Natural killer cell (primary cell): ENCODE data around the gene CHORDC1. TPM values are rescaled to one million over a fixed set of nuclear protein-coding genes. Genes with fewer than 3 reads are reported as not detected.
"Not testable (repeated sequence)": the region's sequence is repeated elsewhere in the genome, so short reads cannot be mapped to it uniquely, and the experiment has no call there.

Source experiments
- ATAC-seq, 3 donors: fragments of 150-1000 bp in 2 of 3; fragments of 200-7000 bp in 1 of 3; cut with Tn5 transposase; 1 replicate in 1 of 3; 2 replicates in 2 of 3; pipeline ENCODE4 v1.10.0; 2021; ENCODE audit warnings: mild to moderate bottlenecking in 2 of 3, moderate library complexity in 2 of 3
- DNase-seq, 2 donors: peaks; one replicate each; pipeline versions ENCODE4 v3.0.0 to v3.0.0-alpha.2; 2013 to 2021; ENCODE audit warnings: mixed read lengths in 1 of 2
- H3K27ac ChIP-seq: one replicate; pipeline ENCODE4 v1.5.1; 2013; ENCODE audit warnings: mild to moderate bottlenecking, low read length
- H3K27me3 ChIP-seq: one replicate; pipeline ENCODE4 v1.6.1; 2013; ENCODE audit warnings: low read length; ENCODE audit not compliant: control insufficient read depth, insufficient read depth
- H3K36me3 ChIP-seq: one replicate; pipeline ENCODE4 v1.6.1; 2013; ENCODE audit warnings: low read length; ENCODE audit not compliant: control insufficient read depth, insufficient read depth
- H3K4me1 ChIP-seq: one replicate; pipeline ENCODE4 v1.6.1; 2013; ENCODE audit warnings: low read length; ENCODE audit not compliant: control insufficient read depth, insufficient read depth
- H3K4me3 ChIP-seq: one replicate; pipeline ENCODE4 v1.5.1; 2013; ENCODE audit warnings: low read length
- H3K9me3 ChIP-seq: one replicate; pipeline ENCODE4 v1.6.1; 2013; ENCODE audit warnings: low read length; ENCODE audit not compliant: control insufficient read depth, insufficient read depth
- H3K27ac Mint-ChIP-seq, 2 donors: one replicate each; pipeline ENCODE4 v1.8.0; 2022; ENCODE audit warnings: mild to moderate bottlenecking in 2 of 2, mixed read lengths in 2 of 2, moderate library complexity in 1 of 2
- H3K27me3 Mint-ChIP-seq, 2 donors: one replicate each; pipeline ENCODE4 v1.8.0; 2022; ENCODE audit warnings: low read depth in 2 of 2, mixed read lengths in 2 of 2
- H3K36me3 Mint-ChIP-seq: one replicate; pipeline ENCODE4 v1.8.0; 2022; ENCODE audit warnings: mixed read lengths
- H3K4me1 Mint-ChIP-seq, 2 donors: one replicate each; pipeline ENCODE4 v1.8.0; 2022; ENCODE audit warnings: mixed read lengths in 2 of 2
- H3K4me3 Mint-ChIP-seq: one replicate; pipeline ENCODE4 v1.8.0; 2022; ENCODE audit warnings: mild to moderate bottlenecking, moderate library complexity, mixed read lengths
- H3K9me3 Mint-ChIP-seq, 2 donors: one replicate each; pipeline ENCODE4 v1.8.0; 2022; ENCODE audit warnings: mixed read lengths in 2 of 2
- CTCF ChIP-seq: fragments of 200-600 bp; IDR thresholded peaks from one replicate; pipeline ENCODE4 v1.8.0; 2022; ENCODE audit warnings: antibody characterized with exemption
- WGBS: methylation state at CpG from one replicate; pipeline ENCODE4 v1.1.7; 2013; ENCODE audit warnings: missing lambda C conversion rate; ENCODE audit not compliant: insufficient coverage; 5-methylcytosine and 5-hydroxymethylcytosine counted together
- intact Hi-C: fragments of 100-400 bp; cut with micrococcal nuclease; formaldehyde crosslinking; loops from one replicate; pipeline ENCODE4 v1.14.2; 2022
- total RNA-seq, 4 donors: library from RNA; stranded (reverse); fragments of 120-200 nt in 1 of 4; gene quantifications; one replicate each; pipeline versions ENCODE4 v1.2.3 to v1.2.4, GENCODE V29; 2013 to 2022

Gene CHORDC1
- total RNA-seq, 3 donors from 2014 or later (not counting 1 experiment from before 2014, with no cell fraction given) = 77.2 to 105 (median 82.5) TPM

GRCh38 chr11:90168571-90168970 is 54.3 kb downstream of the CHORDC1 start:
- no peak overlapping the region for H3K4me3 ChIP-seq
- H3K9me3 Mint-ChIP-seq = peaks cover 0 to 3% of the 10 kb centered on the region in 2 donors
- H3K4me3 Mint-ChIP-seq = no peak overlapping the region
- WGBS = no CpG with 5 or more reads among the region's 3 CpGs
- peaks cover 3 to 7% of the 10 kb centered on the region in 2 donors for H3K27me3 Mint-ChIP-seq
- H3K36me3 ChIP-seq = no peaks in the 10 kb centered on the region
- no peaks in the 10 kb centered on the region for H3K36me3 Mint-ChIP-seq
- H3K9me3 ChIP-seq = no peaks in the 10 kb centered on the region
- ATAC-seq = no peak
- no peak for TF ChIP-seq CTCF
- no peak overlapping the region for H3K27ac Mint-ChIP-seq
- DNase-seq = no peak
- no peaks in the 10 kb centered on the region for H3K4me1 Mint-ChIP-seq
- H3K4me1 ChIP-seq = no peaks in the 10 kb centered on the region
- intact Hi-C loops = no loop called here
- no peak overlapping the region for H3K27ac ChIP-seq
- no peaks in the 10 kb centered on the region for H3K27me3 ChIP-seq

- H3K9me3 Mint-ChIP-seq, H3K4me3 Mint-ChIP-seq, H3K4me1 ChIP-seq, H3K36me3 ChIP-seq, H3K27me3 ChIP-seq, ATAC-seq, H3K27ac Mint-ChIP-seq, H3K27me3 Mint-ChIP-seq, H3K4me1 Mint-ChIP-seq, H3K27ac ChIP-seq, H3K36me3 Mint-ChIP-seq, intact Hi-C loops, H3K9me3 ChIP-seq, DNase-seq, H3K4me3 ChIP-seq: not testable (repeated sequence)
- 85% methylated on average over 8 of the region's 8 CpGs for WGBS
These were observed 55.1 kb downstream of the CHORDC1 start for GRCh38 chr11:90167704-90168103.

GRCh38 chr11:90166982-90167573 is 55.8 kb downstream of the CHORDC1 start:
- intact Hi-C loops, DNase-seq: not testable (repeated sequence)

More at GRCh38 chr11:90166982-90167573, 55.8 kb downstream of the CHORDC1 start:
- H3K4me3 ChIP-seq, H3K9me3 ChIP-seq, H3K36me3 ChIP-seq, H3K27ac Mint-ChIP-seq, H3K4me1 ChIP-seq, H3K27me3 ChIP-seq, ATAC-seq, H3K4me1 Mint-ChIP-seq, H3K36me3 Mint-ChIP-seq, H3K27ac ChIP-seq, H3K9me3 Mint-ChIP-seq, H3K27me3 Mint-ChIP-seq, H3K4me3 Mint-ChIP-seq: not testable (repeated sequence)
- 96% methylated on average over 49 of the region's 49 CpGs for WGBS

Other genes starting within 250 kb of the CHORDC1 start
- not detected for gene TRIM49C, start 191.9 kb downstream of the CHORDC1 start, total RNA-seq
- gene UBTFL1, start 137.1 kb downstream of the CHORDC1 start, total RNA-seq = not detected
- gene NAALAD2, start 88.4 kb downstream of the CHORDC1 start, total RNA-seq = not detected